ENCODE results near the gene HNRNPL.
A peak's percentile ranks its signal among the peaks of the same experiment; 100 is the strongest.
"Not testable (repeated sequence)": the region's sequence is repeated elsewhere in the genome, so short reads cannot be mapped to it uniquely, and the experiment has no call there.

HNRNPL gene

DNA sequence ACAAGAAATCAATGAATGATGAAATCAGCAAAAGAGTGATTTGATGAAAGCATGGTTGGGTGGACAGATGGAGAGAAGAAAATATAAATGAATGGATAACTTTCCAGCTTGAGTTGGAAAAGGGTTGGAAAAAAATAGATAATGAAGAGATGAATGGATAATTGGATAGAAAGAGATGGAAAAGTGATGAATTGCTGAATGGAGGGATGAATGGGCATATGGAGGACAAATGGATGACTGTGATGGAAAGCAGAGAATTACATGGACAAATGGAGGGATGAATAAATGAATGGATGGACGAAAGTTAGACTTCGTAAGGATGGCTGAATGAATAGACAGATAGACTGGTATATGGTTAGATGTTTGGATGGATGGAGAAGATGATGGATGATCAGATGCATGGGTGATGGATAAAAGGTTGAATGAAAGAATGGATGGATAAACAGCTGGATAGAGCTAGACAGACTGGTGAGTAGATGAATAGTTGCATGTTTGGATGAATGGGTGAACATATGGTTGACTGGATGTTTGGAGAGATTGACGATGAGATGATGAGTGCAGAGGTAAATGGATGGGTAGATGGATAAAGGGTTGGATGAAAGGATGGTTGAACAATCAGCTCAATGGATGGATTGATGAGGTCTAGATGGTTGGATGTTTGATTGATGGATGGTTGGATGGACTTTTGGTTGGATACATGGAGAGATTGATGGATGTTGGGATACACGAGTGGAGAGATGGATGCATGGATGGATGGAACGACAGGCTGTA is 49.0 kb downstream of the HNRNPL start:
- DNase-seq: no peak

DNA sequence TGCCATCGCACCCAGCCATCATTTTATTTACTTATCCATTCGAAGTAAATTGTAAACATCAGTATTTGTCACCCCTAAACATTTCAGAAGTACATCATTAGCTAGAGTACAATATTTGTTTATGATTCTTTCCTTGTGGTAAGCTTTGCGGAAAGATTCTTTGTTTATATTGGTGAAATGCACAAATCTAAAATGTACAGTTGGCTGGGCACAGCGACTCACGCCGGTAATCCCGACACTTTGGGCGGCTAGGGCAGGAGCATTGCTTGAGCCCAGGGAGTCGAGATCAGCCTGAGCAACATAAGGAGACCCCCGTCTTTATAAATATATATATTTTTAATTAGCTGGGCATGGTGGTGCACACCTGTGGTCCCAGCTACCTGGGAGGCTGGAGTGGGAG is 50.7 kb downstream of the HNRNPL start:
- DNase-seq: no peak

GRCh38 chr19:38797781-38798180 is 52.0 kb downstream of the HNRNPL start:
- DNase-seq: not testable (repeated sequence)

- no peak for DNase-seq
Measured at GRCh38 chr19:38796154-38796553, 53.6 kb downstream of the HNRNPL start.

GRCh38 chr19:38795549-38795948 is 54.2 kb downstream of the HNRNPL start:
- DNase-seq: no peak

- no peak for DNase-seq
Measured at GRCh38 chr19:38793671-38794070, 56.1 kb downstream of the HNRNPL start.

DNA sequence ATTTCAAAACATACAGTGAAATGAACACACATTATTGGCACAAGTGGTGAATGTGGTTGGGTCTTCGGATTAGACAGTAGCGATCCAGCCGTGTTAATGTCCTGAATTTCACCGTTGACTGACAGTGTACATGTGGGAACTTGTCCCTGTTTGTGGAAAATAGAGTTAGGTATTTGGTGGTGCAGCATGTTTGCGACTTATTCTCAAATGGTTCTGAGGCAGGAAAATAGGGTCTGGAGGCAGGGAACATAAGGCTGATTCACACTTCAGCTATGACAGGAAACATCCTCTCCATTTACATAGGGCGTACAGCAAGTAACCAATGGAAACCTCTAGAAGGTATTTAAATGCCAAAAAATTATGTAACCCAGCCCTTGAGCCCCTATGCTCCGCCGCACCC is 56.6 kb downstream of the HNRNPL start:
- DNase-seq: no peak

DNA sequence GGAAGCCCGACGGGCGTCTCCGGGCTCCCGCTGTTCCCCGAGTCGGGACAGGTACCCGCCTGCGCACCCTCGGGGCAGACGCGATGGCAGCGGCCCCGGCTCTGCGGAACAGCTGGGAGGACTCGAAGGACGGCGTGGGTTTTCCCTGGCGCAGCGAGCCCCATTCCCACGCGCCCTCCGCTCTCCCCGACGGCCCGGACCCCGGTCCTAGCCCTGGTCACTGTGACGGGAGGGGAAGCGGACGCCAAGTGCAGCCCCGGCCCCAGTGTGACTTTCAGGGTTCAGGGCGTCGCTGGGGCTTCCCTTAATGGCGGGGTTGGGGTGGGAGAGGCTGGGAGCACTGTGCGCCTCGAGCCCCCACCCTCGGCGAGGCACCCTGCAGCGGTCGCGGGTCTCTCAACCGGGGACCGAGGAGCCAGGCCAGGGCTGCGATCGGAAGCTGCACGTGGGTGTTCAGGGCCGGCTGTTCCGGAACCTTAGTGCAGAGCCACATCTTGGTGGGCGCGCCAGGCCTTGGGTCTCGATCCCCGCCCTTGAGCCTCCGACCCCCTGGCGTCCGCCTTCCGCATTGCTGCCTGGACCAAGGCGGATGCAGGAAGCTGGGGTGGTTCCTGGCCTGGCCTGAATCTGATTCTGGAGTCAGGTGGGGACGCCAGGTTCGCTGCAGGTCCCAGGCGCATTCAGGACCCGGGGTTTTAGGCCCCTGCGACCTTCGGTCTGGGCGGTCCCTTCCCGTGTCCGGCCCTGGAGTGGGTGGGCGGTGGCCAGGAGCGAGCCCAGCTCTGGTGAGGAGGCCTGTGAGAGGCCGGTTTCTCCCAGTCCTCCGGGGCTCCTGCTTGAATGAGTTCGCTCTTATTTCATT is 57.3 kb downstream of the HNRNPL start:
- peak; percentile 27 to 65 (median 41) for DNase-seq

DNA sequence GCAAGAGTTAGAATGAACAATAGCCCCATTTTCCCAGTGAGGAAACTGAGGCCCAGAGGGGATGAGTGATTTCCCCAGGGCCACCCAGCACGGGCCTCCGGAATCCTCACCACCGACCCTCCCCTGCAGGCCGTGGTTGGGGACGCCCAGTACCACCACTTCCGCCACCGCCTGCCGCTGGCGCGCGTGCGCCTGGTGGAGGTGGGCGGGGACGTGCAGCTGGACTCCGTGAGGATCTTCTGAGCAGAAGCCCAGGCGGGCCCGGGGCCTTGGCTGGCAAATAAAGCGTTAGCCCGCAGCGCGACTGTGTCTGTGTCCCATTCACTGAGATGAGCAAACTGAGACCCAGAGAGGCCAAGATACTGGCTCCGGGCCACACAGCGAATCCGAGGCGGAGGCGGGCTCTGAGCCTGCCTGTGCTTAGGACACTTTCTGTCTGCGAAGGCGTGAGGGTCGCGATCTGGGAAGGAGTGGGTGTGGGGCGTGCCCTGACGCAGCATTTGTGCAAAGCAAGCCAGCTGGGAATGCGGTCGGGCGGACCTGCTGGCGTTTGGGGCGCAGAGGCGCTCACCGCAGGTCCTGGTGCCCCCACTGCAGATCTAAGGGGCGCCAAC is 58.2 kb downstream of the HNRNPL start:
- DNase-seq: not testable (repeated sequence)

DNA sequence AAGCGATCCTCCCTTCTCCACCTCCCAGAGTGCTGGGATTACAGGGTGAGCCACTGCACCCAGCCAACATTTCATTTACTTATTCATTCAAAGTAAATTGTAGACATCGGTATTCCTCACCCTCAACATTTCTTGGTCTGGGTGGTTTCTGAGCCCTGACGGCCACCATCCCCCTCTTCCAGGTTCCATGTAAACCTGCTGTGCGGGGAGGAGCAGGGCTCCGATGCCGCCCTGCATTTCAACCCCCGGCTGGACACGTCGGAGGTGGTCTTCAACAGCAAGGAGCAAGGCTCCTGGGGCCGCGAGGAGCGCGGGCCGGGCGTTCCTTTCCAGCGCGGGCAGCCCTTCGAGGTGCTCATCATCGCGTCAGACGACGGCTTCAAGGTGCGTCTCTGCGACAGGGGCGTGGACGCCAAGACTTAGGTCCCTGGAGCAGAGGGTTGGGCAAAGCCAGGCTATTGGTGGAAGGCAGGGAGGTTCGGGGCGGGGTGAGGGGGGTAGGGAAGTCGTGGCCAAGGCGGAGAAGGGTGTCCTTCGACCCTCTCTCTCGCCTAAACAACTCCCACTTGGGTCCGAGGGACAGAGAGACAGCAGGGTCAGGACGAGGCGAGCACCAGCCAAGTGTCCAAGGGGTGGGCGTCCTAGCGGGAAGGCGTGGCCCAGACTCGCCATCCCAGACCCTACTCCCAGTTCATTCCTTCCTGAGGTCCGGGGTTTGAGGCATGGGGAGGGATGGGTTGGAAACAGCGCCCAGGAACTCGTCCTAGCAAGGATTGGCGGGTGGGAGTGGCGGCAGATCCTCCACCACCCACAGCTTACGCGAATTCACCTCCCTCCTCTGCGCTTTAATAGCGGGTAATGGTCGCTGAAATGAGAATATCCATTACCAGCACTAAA is 59.0 kb downstream of the HNRNPL start:
- DNase-seq: not testable (repeated sequence)

DNA sequence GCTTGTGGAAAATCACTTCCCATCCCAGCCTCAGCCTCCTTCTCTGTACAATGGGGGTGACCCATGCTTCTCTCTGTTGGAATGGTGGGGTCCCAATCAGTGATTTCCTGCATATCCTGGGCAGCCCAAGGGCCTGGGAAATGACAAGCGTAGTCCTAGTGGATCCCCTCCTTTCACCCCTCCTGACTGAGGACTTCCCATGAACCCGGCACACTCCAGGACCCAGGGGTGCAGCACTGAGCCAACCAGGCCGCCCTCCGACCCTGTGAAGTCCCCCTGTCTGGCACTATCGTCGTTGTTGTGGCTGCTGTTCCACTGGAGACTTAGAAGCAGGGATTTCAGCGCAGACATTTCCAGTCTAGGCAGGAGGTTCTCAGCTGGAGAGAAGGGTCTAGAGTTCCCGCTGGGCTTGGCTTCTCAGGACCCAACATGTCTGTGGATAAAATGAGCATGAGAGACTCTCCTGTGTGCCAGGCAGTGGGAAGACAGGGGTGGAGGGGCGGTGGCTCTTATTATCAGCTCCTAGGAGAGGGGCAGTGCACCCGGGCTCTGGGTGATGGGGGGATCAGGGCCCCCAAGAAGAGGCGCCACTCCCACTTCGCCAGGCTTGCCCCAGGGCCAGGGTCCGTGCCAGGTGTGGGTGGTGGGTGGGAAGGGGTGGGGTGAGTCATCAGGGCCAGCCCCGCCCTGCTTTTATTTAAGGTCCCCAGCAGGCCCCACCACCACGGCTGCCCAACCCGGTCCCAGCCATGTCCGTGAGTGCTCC is 61.1 kb downstream of the HNRNPL start, which contains the start of gene LGALS7B:
Gene LGALS7B (plus strand): TSS at position 723 of the 766 bp plus-strand sequence. CDS start 27 bp downstream, at position 750.
- no peak for DNase-seq

DNA sequence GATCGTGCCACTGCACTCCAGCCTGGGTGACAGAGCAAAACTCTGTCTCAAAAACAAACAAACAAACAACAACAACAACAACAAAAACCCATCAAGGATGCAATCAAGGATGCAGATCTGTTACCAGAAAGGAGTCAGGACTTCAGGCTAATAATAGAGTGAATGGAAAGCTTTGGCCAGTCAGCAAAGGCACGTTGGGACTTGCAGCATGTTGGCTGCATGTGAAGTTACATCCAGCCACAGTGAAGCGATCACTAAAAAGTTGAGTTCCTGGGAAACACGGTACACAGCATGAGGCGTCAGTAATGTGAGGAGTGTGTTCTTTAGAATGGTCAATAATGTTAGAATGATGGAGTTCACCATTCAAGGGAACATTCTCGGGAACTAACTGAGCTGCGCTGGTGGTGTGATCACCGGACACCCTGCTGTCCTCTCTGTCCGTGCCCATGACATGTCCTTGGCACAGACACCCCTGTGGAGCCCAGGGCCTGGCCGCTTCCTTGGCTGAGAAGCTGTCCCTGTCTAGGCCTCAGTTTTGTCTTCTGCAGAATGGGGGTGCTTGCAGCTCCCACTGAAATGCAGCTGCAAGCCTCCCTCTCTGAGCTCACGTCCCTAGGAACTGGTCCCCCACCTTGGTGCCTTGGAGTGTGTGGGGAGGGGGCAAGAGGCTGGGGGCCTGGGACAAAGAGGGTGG is 63.1 kb downstream of the HNRNPL start:
- DNase-seq: no peak

All from suppressor macrophage (primary cell).